ENCODE results near the gene GNPDA1.

The GNPDA1 gene

GRCh38 chr5:141976176-141976575, 36.7 kb downstream of the GNPDA1 start:
- H4K20me1 ChIP-seq (ENCODE audit: insufficient read depth, low read length) = no peaks in the 10 kb centered on the region
- ATAC-seq (ENCODE audit: insufficient read depth, low read depth) = no peak
- H3K4me3 ChIP-seq (ENCODE audit: low read depth in 1 of 2, low read length in 2 of 2) = no peak overlapping the region
- no peak for DNase-seq
- peaks cover 22% of the 10 kb centered on the region for H3K79me2 ChIP-seq (ENCODE audit: insufficient read depth, low read length)
- H3K9ac ChIP-seq (ENCODE audit: low read depth, low read length) = no peak overlapping the region
- TF ChIP-seq EZH2 (IDR thresholded peaks at IDR 0.05; ENCODE audit: borderline replicate concordance, low read depth, low read length, severe bottlenecking) = no peak
- TF ChIP-seq CTCF (IDR thresholded peaks at IDR 0.05; ENCODE audit: borderline replicate concordance, extremely low read depth, low read length, poor library complexity, severe bottlenecking) = no peak
- H3K36me3 ChIP-seq (ENCODE audit: insufficient read depth, low read length) = peaks cover 72% of the 10 kb centered on the region
- no peak overlapping the region for H2AFZ ChIP-seq (ENCODE audit: low read depth, low read length)
- peaks cover 3% of the 10 kb centered on the region; the same call in 1 of the 2 replicates for H3K4me1 ChIP-seq (ENCODE audit: insufficient read depth, low read length)
- no peaks in the 10 kb centered on the region for H3K9me3 ChIP-seq (ENCODE audit: insufficient read depth, low read length, severe bottlenecking)
- H3K4me2 ChIP-seq (ENCODE audit: insufficient read depth, low read length) = no peak overlapping the region
- H3K27me3 ChIP-seq (ENCODE audit: insufficient read depth, low read length, poor library complexity) = no peaks in the 10 kb centered on the region
- H3K27ac ChIP-seq (ENCODE audit: low read length) = no peak overlapping the region

GRCh38 chr5:141973871-141974595, 38.8 kb downstream of the GNPDA1 start:
- no peak overlapping the region for H3K4me2 ChIP-seq (ENCODE audit: insufficient read depth, low read length)
- no peak overlapping the region for H3K27ac ChIP-seq (ENCODE audit: low read length)
- no peaks in the 10 kb centered on the region for H4K20me1 ChIP-seq (ENCODE audit: insufficient read depth, low read length)
- peaks cover 68% of the 10 kb centered on the region for H3K36me3 ChIP-seq (ENCODE audit: insufficient read depth, low read length)
- no peaks in the 10 kb centered on the region for H3K9me3 ChIP-seq (ENCODE audit: insufficient read depth, low read length, severe bottlenecking)
- H3K4me1 ChIP-seq (ENCODE audit: insufficient read depth, low read length) = peaks cover 16% of the 10 kb centered on the region
- TF ChIP-seq CTCF (IDR thresholded peaks at IDR 0.05; ENCODE audit: borderline replicate concordance, extremely low read depth, low read length, poor library complexity, severe bottlenecking) (no peak), EZH2 (IDR thresholded peaks at IDR 0.05; ENCODE audit: borderline replicate concordance, low read depth, low read length, severe bottlenecking) (no peak)
- no peaks in the 10 kb centered on the region for H3K27me3 ChIP-seq (ENCODE audit: insufficient read depth, low read length, poor library complexity)
- ATAC-seq (ENCODE audit: insufficient read depth, low read depth) = no peak
- H3K4me3 ChIP-seq (ENCODE audit: low read depth in 1 of 2, low read length in 2 of 2) = no peak overlapping the region
- no peak for DNase-seq
- no peak overlapping the region for H2AFZ ChIP-seq (ENCODE audit: low read depth, low read length)
- peaks cover 43% of the 10 kb centered on the region for H3K79me2 ChIP-seq (ENCODE audit: insufficient read depth, low read length)
- no peak overlapping the region for H3K9ac ChIP-seq (ENCODE audit: low read depth, low read length)

GRCh38 chr5:141969783-141970771, 42.8 kb downstream of the GNPDA1 start:
- peak; percentile 24 for DNase-seq

More at GRCh38 chr5:141969783-141970771, 42.8 kb downstream of the GNPDA1 start:
- no peaks in the 10 kb centered on the region for H4K20me1 ChIP-seq (ENCODE audit: insufficient read depth, low read length)
- TF ChIP-seq CTCF (IDR thresholded peaks at IDR 0.05; ENCODE audit: borderline replicate concordance, extremely low read depth, low read length, poor library complexity, severe bottlenecking) (no peak), EZH2 (IDR thresholded peaks at IDR 0.05; ENCODE audit: borderline replicate concordance, low read depth, low read length, severe bottlenecking) (no peak)
- H3K9ac ChIP-seq (ENCODE audit: low read depth, low read length) = peak overlapping the region; percentile 98
- H3K79me2 ChIP-seq (ENCODE audit: insufficient read depth, low read length) = peaks cover 40% of the 10 kb centered on the region
- H3K4me1 ChIP-seq (ENCODE audit: insufficient read depth, low read length) = peaks cover 23% of the 10 kb centered on the region
- H3K4me3 ChIP-seq (ENCODE audit: low read depth in 1 of 2, low read length in 2 of 2) = peak overlapping the region; percentile 92 to 94
- peak overlapping the region; percentile 91 for H3K4me2 ChIP-seq (ENCODE audit: insufficient read depth, low read length)
- peaks cover 34% of the 10 kb centered on the region for H3K36me3 ChIP-seq (ENCODE audit: insufficient read depth, low read length)
- H3K27ac ChIP-seq (ENCODE audit: low read length) = peak overlapping the region; percentile 97
- H3K9me3 ChIP-seq (ENCODE audit: insufficient read depth, low read length, severe bottlenecking) = no peaks in the 10 kb centered on the region
- no peaks in the 10 kb centered on the region for H3K27me3 ChIP-seq (ENCODE audit: insufficient read depth, low read length, poor library complexity)
- no peak for ATAC-seq (ENCODE audit: insufficient read depth, low read depth)
- H2AFZ ChIP-seq (ENCODE audit: low read depth, low read length) = peak overlapping the region; percentile 93

All from DND-41 (cell line).